ENCODE measurements around the gene PDHB.
A peak's percentile ranks its signal among the peaks of the same experiment; 100 is the strongest.

PDHB gene

DNA sequence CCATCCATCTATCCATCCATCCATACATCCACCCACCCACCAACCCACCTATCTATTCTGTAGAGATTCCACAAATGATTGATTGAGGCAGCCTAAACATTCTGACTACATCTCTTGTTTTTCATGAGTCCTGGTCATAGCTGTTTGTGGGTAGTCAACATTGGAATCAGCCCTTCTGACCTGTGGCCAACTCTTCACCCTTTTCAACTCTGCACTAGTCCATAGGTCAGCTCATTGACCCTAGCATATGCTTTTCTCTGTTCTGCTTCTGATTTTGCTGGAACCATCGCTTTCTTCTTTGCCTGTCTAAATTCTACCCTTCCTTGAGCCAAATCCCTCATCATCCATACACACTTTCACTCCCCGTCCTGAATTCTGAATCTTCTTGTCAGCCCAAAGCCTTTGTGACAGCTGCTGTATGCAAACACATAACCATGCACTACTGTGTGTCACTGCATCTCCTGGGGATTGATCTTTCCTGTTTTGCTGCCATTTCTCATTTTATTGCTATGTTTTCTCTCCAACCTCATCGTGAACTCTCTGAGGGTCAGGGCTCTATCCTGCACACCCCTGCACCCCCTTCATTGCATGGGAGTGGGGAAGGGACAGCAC is 41.4 kb upstream of the PDHB start:
- H3K36me3 ChIP-seq (replicated peaks; ENCODE audit: low read depth, low read length): no peaks in the 10 kb centered on the region
- H2AFZ ChIP-seq (ENCODE audit: low read depth, low read length): no peak overlapping the region
- H3K4me1 ChIP-seq (ENCODE audit: low read length): peaks cover 25% of the 10 kb centered on the region
- no peaks in the 10 kb centered on the region for H3K9me3 ChIP-seq (ENCODE audit: insufficient read depth, low read length)
- H3K79me2 ChIP-seq (ENCODE audit: low read length): no peaks in the 10 kb centered on the region
- H3K9ac ChIP-seq (ENCODE audit: low read length): no peak overlapping the region
- TF ChIP-seq, protein P1, sequence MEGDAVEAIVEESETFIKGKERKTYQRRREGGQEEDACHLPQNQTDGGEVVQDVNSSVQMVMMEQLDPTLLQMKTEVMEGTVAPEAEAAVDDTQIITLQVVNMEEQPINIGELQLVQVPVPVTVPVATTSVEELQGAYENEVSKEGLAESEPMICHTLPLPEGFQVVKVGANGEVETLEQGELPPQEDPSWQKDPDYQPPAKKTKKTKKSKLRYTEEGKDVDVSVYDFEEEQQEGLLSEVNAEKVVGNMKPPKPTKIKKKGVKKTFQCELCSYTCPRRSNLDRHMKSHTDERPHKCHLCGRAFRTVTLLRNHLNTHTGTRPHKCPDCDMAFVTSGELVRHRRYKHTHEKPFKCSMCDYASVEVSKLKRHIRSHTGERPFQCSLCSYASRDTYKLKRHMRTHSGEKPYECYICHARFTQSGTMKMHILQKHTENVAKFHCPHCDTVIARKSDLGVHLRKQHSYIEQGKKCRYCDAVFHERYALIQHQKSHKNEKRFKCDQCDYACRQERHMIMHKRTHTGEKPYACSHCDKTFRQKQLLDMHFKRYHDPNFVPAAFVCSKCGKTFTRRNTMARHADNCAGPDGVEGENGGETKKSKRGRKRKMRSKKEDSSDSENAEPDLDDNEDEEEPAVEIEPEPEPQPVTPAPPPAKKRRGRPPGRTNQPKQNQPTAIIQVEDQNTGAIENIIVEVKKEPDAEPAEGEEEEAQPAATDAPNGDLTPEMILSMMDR (IDR thresholded peaks at IDR 0.05; ENCODE audit: low read depth, low read length): no peak
- no peak for TF ChIP-seq EZH2phosphoT487 (IDR thresholded peaks at IDR 0.05; ENCODE audit: low read depth)
- no peaks in the 10 kb centered on the region for H3K27me3 ChIP-seq (ENCODE audit: low read depth, low read length)
- H3K4me2 ChIP-seq (ENCODE audit: low read length): 0 out of 2 replicates have a peak overlapping the region, but pooled peaks have one; percentile 3
- no peak overlapping the region for H3K27ac ChIP-seq (ENCODE audit: low read length)
- no peaks in the 10 kb centered on the region for H4K20me1 ChIP-seq (ENCODE audit: insufficient read depth, low read length)
- H3K4me3 ChIP-seq (ENCODE audit: low read length): no peak overlapping the region

DNA sequence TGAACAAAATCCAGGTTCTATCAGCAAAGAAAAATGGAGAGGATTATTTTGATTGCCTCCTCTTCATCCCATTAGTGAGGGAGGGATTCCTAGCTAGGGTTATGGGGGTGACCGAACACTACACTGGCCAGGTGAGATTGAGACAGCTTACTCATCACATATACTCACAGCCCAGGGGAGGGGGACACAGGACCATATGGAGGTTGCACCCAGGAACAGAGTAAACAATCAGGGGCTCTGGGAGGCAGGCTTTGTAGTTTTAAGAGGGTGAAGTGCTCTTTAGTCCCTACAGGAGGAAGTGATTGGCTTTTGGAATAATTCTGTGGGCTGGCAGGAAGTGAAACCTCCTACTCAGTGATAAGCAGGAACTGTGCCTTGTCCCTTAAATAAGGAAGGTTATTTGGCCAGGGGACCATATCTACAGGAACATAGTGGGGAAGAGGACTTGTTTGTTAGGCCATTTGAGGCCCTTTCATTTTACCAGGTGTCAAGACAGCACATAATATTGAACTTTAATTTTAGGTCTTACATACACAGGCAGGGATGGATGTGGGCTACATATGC is 40.8 kb upstream of the PDHB start:
- Histone ChIP-seq H3K27ac (ENCODE audit: low read length) (no peak overlapping the region), H3K79me2 (ENCODE audit: low read length) (no peaks in the 10 kb centered on the region), H3K36me3 (replicated peaks; ENCODE audit: low read depth, low read length) (no peaks in the 10 kb centered on the region), H3K9me3 (ENCODE audit: insufficient read depth, low read length) (no peaks in the 10 kb centered on the region), H3K27me3 (ENCODE audit: low read depth, low read length) (no peaks in the 10 kb centered on the region), H3K4me3 (ENCODE audit: low read length) (no peak overlapping the region), H3K9ac (ENCODE audit: low read length) (no peak overlapping the region), H2AFZ (ENCODE audit: low read depth, low read length) (no peak overlapping the region), H4K20me1 (ENCODE audit: insufficient read depth, low read length) (no peaks in the 10 kb centered on the region), H3K4me2 (ENCODE audit: low read length) (0 out of 2 replicates have a peak overlapping the region, but pooled peaks have one; percentile 3), H3K4me1 (ENCODE audit: low read length) (peaks cover 25% of the 10 kb centered on the region)
- TF ChIP-seq, protein P1 (IDR thresholded peaks at IDR 0.05; ENCODE audit: low read depth, low read length): no peak
- TF ChIP-seq EZH2phosphoT487 (IDR thresholded peaks at IDR 0.05; ENCODE audit: low read depth): no peak

GRCh38 chr3:58473275-58473674 is 39.6 kb upstream of the PDHB start:
- no peaks in the 10 kb centered on the region for H3K27me3 ChIP-seq (ENCODE audit: low read depth, low read length)
- H3K4me3 ChIP-seq (ENCODE audit: low read length): no peak overlapping the region
- TF ChIP-seq EZH2phosphoT487 (IDR thresholded peaks at IDR 0.05; ENCODE audit: low read depth): no peak
- TF ChIP-seq, protein P1 (IDR thresholded peaks at IDR 0.05; ENCODE audit: low read depth, low read length): no peak
- H3K4me2 ChIP-seq (ENCODE audit: low read length): no peak overlapping the region
- H3K79me2 ChIP-seq (ENCODE audit: low read length): no peaks in the 10 kb centered on the region
- peaks cover 20% of the 10 kb centered on the region for H3K4me1 ChIP-seq (ENCODE audit: low read length)
- H4K20me1 ChIP-seq (ENCODE audit: insufficient read depth, low read length): no peaks in the 10 kb centered on the region
- no peak overlapping the region for H3K9ac ChIP-seq (ENCODE audit: low read length)
- no peaks in the 10 kb centered on the region for H3K9me3 ChIP-seq (ENCODE audit: insufficient read depth, low read length)
- H3K27ac ChIP-seq (ENCODE audit: low read length): no peak overlapping the region
- no peak overlapping the region for H2AFZ ChIP-seq (ENCODE audit: low read depth, low read length)
- H3K36me3 ChIP-seq (replicated peaks; ENCODE audit: low read depth, low read length): no peaks in the 10 kb centered on the region

DNA sequence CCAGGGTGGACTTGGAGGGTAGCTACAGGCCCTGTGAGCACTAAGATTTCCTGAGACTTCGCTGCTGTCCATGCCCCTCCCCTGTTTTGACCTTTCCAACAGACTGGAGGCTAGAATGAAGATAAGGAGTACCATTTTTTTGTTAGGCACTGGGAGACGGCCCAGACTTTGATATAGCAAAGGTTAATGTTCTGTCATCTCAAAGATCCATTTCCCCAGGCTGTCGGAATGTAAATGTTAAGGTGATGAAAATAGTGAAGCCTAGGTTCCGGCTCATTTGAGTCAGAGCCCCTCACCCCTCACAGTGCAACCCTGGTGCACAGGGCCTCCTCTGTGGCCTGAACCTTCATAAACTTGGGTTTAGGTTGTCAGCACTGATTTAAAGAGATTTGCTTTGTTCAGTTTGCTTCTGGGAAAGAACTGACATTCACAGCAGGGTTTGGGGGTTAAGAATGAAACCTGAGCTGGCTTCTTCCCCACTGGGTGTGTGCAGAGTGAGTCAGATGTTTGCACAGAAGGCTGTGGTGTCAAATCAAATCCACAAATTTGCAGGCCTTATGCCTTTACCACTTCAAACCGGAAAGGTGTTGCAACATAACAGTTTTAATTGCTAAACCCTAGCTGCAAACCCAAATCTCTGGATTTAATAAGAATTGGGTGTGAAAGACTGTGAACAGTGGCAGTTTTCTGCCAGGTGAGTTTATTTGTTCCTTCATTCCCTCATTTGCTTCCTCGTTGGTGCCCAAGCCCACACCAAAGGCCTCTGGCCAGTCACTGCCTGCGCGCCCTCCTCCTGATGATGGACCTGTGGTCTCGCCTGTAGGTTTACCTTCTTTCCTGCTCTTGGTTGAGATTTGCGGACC is 37.6 kb upstream of the PDHB start:
- Histone ChIP-seq H3K27ac (ENCODE audit: low read length) (no peak overlapping the region), H3K9me3 (ENCODE audit: insufficient read depth, low read length) (no peaks in the 10 kb centered on the region), H3K4me1 (ENCODE audit: low read length) (peaks cover 20% of the 10 kb centered on the region), H2AFZ (ENCODE audit: low read depth, low read length) (no peak overlapping the region; the same call in 1 of the 2 replicates), H4K20me1 (ENCODE audit: insufficient read depth, low read length) (no peaks in the 10 kb centered on the region), H3K9ac (ENCODE audit: low read length) (no peak overlapping the region), H3K27me3 (ENCODE audit: low read depth, low read length) (no peaks in the 10 kb centered on the region), H3K36me3 (replicated peaks; ENCODE audit: low read depth, low read length) (no peaks in the 10 kb centered on the region), H3K4me3 (ENCODE audit: low read length) (no peak overlapping the region), H3K4me2 (ENCODE audit: low read length) (no peak overlapping the region), H3K79me2 (ENCODE audit: low read length) (no peaks in the 10 kb centered on the region)
- TF ChIP-seq EZH2phosphoT487 (IDR thresholded peaks at IDR 0.05; ENCODE audit: low read depth): no peak
- TF ChIP-seq, protein P1 (IDR thresholded peaks at IDR 0.05; ENCODE audit: low read depth, low read length): no peak

Data from OCI-LY3 (cell line).